SU-DHL-6 (cell line): Measurements from ENCODE around the gene TDRD10.

Experiments
- CTCF ChIP-seq: fragments of 200-600 bp; sonication (generic); IDR thresholded peaks from one replicate; pipeline ENCODE4 v1.5.1; 2017; ENCODE audit warnings: antibody characterized with exemption, mild to moderate bottlenecking, low read length, moderate library complexity; ENCODE audit not compliant: insufficient read depth, poor library complexity, severe bottlenecking
- EZH2phosphoT487 ChIP-seq: fragments of 200-600 bp; sonication (generic), shearing (Covaris generic); conservative IDR thresholded peaks from 2 replicates; pipeline ENCODE4 v1.6.1; 2018; ENCODE audit warnings: mild to moderate bottlenecking, antibody characterized with exemption, low read length, moderate library complexity, mixed read lengths

GRCh38 chr1:154519591-154519991 is 17.6 kb downstream of the TDRD10 start:
- TF ChIP-seq CTCF (no peak), EZH2phosphoT487 (no peak)
